Measurements from ENCODE around the gene DOCK8. TPM values are rescaled to one million over a fixed set of nuclear protein-coding genes. Genes with fewer than 3 reads are reported as not detected.
"Not testable (repeated sequence)": the region's sequence is repeated elsewhere in the genome, so short reads cannot be mapped to it uniquely, and the experiment has no call there.

Gene DOCK8
- total RNA-seq: 100 to 1,000 TPM; 270 to 283 TPM

GRCh38 chr9:214648-215493 is at the start of gene DOCK8:
TSS of gene DOCK8 (plus strand) at chr9:214865. CDS start at chr9:214977, 112 bp downstream.
- Mint-ChIP-seq H3K4me3 (peak within 1 kb of the TSS; percentile 84), H3K27ac (peak within 1 kb of the TSS; percentile 89), H3K4me1 (peaks cover 30% of the 10 kb centered on the region), H3K27me3 (peaks cover 2% of the 10 kb centered on the region), H3K9me3 (no peaks in the 10 kb centered on the region), H3K36me3 (ENCODE audit: low read depth) (peaks cover 16% of the 10 kb centered on the region)
- POLR2A ChIA-PET: interaction anchor here (1.0 to 1.9 kb wide), 3 partner anchors 58 to 63 kb away, joined by 3 to 11 read pairs (median 5); no protein-coding TSS in a partner anchor
- DNase-seq: peak; percentile 73
- CTCF ChIA-PET: interaction anchor here (0.7 to 3.0 kb wide), 13 partner anchors 9 to 168 kb away, joined by 3 to 15 read pairs (median 6); no protein-coding TSS in a partner anchor

DNA sequence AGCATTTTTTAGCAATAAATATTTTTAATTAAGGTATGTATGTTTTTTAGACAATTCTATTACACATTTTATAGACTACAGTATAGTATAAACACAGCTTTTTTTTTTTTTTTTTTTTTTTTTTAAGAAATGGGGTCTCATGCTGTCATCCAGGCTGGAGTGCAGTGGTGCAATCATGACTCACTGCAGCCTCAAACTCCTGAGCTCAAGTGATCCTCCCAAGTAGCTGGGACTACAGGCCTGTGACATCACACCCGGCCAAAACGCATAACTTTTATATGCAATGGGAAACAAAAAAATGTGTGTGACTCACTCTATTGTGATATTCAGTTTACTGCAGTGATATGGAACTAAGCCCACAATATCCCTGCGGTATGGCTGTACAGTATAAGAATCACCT is 44.9 kb upstream of the DOCK8 start:
- H3K27me3 Mint-ChIP-seq; H3K27ac Mint-ChIP-seq; H3K36me3 Mint-ChIP-seq (ENCODE audit: low read depth); POLR2A ChIA-PET; H3K4me3 Mint-ChIP-seq; H3K4me1 Mint-ChIP-seq; DNase-seq; H3K9me3 Mint-ChIP-seq; CTCF ChIA-PET: not testable (repeated sequence)

- H3K27ac Mint-ChIP-seq: peak overlapping the region; percentile 91
- H3K9me3 Mint-ChIP-seq; CTCF ChIA-PET; H3K27me3 Mint-ChIP-seq; H3K36me3 Mint-ChIP-seq (ENCODE audit: low read depth); POLR2A ChIA-PET: not testable (repeated sequence)
- H3K4me3 Mint-ChIP-seq: peak overlapping the region; percentile 77
- H3K4me1 Mint-ChIP-seq: peaks cover 18% of the 10 kb centered on the region
- peak; percentile 9 for DNase-seq
Observed at GRCh38 chr9:178140-178825, 36.4 kb upstream of the DOCK8 start.

DNA sequence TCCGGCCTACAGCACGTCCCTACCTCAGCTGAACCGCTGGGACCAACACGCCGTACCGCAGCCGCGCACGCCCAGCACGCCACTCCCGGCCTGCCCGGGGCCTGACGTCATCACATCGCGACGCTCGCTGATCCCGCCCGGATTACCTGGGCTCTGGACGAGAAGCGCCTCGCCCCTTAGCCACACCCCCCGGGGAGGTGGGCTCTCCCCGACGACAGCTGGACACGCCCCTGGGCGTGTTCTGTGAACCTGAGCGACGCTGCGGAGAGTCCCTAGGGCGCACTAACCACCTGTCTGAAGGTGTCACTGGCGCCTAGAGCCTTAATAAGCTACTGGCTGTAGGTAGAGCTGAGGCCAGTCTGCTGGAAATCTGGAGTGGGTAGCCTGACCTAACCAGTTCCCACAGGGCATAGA is 35.7 kb upstream of the DOCK8 start, which contains the start of gene ZNG1A:
Gene ZNG1A (minus strand): TSS at position 87 of the 414 bp plus-strand sequence. CDS start 87 bp downstream, outside the sequence.
- CTCF ChIA-PET; POLR2A ChIA-PET; H3K9me3 Mint-ChIP-seq; H3K27me3 Mint-ChIP-seq; H3K36me3 Mint-ChIP-seq (ENCODE audit: low read depth): not testable (repeated sequence)
- Mint-ChIP-seq H3K4me3 (peak within 1 kb of the TSS; percentile 77), H3K4me1 (peaks cover 18% of the 10 kb centered on the region), H3K27ac (peak within 1 kb of the TSS; percentile 91)
- DNase-seq: peak; percentile 93

GRCh38 chr9:199601-200000 is 15.1 kb upstream of the DOCK8 start:
- H3K4me3 Mint-ChIP-seq; H3K27me3 Mint-ChIP-seq; DNase-seq; POLR2A ChIA-PET; H3K4me1 Mint-ChIP-seq; H3K27ac Mint-ChIP-seq; H3K36me3 Mint-ChIP-seq (ENCODE audit: low read depth); CTCF ChIA-PET; H3K9me3 Mint-ChIP-seq: not testable (repeated sequence)

DNA sequence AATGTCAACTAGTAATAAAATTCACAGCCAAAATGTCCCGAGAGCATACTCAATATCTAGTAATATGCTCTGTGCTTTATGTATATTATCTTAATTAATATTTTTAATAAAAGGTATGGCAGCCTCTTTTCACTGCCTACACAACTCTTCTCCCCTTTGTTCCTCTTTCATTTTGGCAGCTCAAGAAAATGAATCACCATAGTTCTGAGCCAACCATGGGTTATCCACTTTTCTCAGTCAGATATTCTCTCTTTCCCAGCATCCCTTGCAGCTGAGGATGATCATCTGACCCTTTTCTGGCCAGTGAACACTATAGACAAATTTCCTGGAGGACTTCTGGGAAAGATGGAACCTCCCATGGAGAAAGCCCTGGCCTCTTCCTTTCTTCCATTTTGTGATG is 8.2 kb upstream of the DOCK8 start:
- H3K36me3 Mint-ChIP-seq (ENCODE audit: low read depth): no peaks in the 10 kb centered on the region
- H3K27ac Mint-ChIP-seq: no peak overlapping the region
- POLR2A ChIA-PET: no interaction called here
- H3K27me3 Mint-ChIP-seq: peaks cover 18% of the 10 kb centered on the region
- no peaks in the 10 kb centered on the region for H3K9me3 Mint-ChIP-seq
- DNase-seq: no peak
- no peak overlapping the region for H3K4me3 Mint-ChIP-seq
- CTCF ChIA-PET: interaction anchor here (1.0 kb wide), 1 partner anchor 11 kb away, joined by 3 read pairs; no protein-coding TSS in a partner anchor
- H3K4me1 Mint-ChIP-seq: peaks cover 2% of the 10 kb centered on the region

DNA sequence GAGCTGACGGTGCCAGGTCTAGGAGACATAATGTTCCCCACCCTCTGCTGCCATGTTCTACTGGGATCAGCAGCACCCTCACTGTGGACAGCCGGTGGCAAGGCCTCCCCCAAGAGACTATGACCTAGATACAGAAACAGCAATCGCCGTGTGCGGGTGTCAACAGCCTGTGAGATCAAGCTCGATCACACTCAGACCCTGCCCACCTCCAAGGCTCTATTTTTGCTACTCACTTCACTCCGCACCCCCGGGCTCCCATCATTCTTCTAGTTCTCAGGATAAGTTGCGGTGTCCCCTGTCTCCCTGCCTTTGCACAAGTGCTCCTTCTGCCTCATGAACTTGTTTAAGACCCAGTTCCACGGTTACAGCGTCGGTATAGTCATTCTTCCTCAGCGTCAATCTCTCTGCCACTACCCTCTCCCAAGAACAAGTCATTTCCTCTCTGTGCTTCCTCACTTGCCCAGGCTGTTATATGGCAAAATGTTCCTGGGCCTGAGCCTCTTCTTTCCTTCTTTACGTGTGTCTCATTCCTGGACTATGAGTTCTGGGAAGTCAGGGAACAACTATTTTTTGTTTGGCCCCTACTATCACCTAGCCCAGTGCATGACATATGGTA is 5.4 kb upstream of the DOCK8 start:
- Mint-ChIP-seq H3K4me3 (no peak overlapping the region), H3K27ac (no peak overlapping the region), H3K9me3 (no peaks in the 10 kb centered on the region), H3K36me3 (ENCODE audit: low read depth) (no peaks in the 10 kb centered on the region), H3K27me3 (peaks cover 13% of the 10 kb centered on the region), H3K4me1 (peaks cover 4% of the 10 kb centered on the region)
- DNase-seq: no peak
- ChIA-PET CTCF (interaction anchor here (0.6 kb wide), 1 partner anchor 55 kb away, joined by 3 read pairs; no protein-coding TSS in a partner anchor), POLR2A (no interaction called here)

- Mint-ChIP-seq H3K27ac (no peak overlapping the region), H3K9me3 (no peaks in the 10 kb centered on the region), H3K27me3 (peaks cover 9% of the 10 kb centered on the region), H3K4me3 (no peak overlapping the region), H3K36me3 (ENCODE audit: low read depth) (no peaks in the 10 kb centered on the region), H3K4me1 (peaks cover 11% of the 10 kb centered on the region)
- CTCF ChIA-PET: interaction anchor here (1.2 kb wide), 1 partner anchor 64 kb away, joined by 3 read pairs; no protein-coding TSS in a partner anchor
- DNase-seq: no peak
- POLR2A ChIA-PET: no interaction called here
Observed at GRCh38 chr9:211036-211435, 3.6 kb upstream of the DOCK8 start.

GRCh38 chr9:211557-211956 is 3.1 kb upstream of the DOCK8 start:
- POLR2A ChIA-PET: no interaction called here
- no peak for DNase-seq
- H3K9me3 Mint-ChIP-seq: no peaks in the 10 kb centered on the region
- CTCF ChIA-PET: interaction anchor here (1.2 kb wide), 1 partner anchor 63 kb away, joined by 3 read pairs; no protein-coding TSS in a partner anchor
- H3K27ac Mint-ChIP-seq: no peak overlapping the region
- peaks cover 3% of the 10 kb centered on the region for H3K36me3 Mint-ChIP-seq (ENCODE audit: low read depth)
- H3K4me3 Mint-ChIP-seq: no peak overlapping the region
- peaks cover 8% of the 10 kb centered on the region for H3K27me3 Mint-ChIP-seq
- peaks cover 15% of the 10 kb centered on the region for H3K4me1 Mint-ChIP-seq

DNA sequence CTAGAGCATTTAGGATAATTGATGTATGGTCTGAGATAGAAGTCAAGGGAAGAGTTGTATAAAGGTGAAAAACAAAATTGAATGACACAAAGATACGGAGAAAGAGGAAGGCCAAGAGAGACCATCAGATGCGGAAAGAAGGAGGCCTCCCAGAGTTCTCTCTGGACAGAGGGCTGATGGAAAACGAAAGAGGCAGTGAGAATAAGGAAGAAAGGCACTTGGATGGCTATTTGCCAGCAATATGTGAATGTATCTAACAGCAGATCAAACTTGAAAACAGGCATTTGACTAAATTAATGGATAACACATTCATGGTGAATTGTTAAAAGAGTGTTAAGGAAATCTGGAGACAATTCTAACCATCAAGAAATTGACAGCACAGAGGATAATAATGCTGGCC is 2.4 kb upstream of the DOCK8 start:
- DNase-seq: no peak
- Mint-ChIP-seq H3K4me1 (peaks cover 22% of the 10 kb centered on the region), H3K27ac (no peak overlapping the region), H3K9me3 (no peaks in the 10 kb centered on the region), H3K27me3 (peaks cover 8% of the 10 kb centered on the region), H3K36me3 (ENCODE audit: low read depth) (peaks cover 10% of the 10 kb centered on the region), H3K4me3 (no peak overlapping the region)
- POLR2A ChIA-PET: no interaction called here
- CTCF ChIA-PET: no interaction called here

GRCh38 chr9:213901-214300 is 764 bp upstream of the DOCK8 start:
- POLR2A ChIA-PET: interaction anchor here (1.3 to 1.9 kb wide), 2 partner anchors 59 to 64 kb away, joined by 5 to 11 read pairs; no protein-coding TSS in a partner anchor
- H3K36me3 Mint-ChIP-seq (ENCODE audit: low read depth): peaks cover 15% of the 10 kb centered on the region
- CTCF ChIA-PET: interaction anchor here (1.1 to 3.0 kb wide), 8 partner anchors 10 to 84 kb away, joined by 6 to 15 read pairs (median 10); no protein-coding TSS in a partner anchor
- peak overlapping the region; percentile 84 for H3K4me3 Mint-ChIP-seq
- DNase-seq, H3K27me3 Mint-ChIP-seq, H3K9me3 Mint-ChIP-seq: not testable (repeated sequence)
- H3K4me1 Mint-ChIP-seq: peaks cover 25% of the 10 kb centered on the region
- H3K27ac Mint-ChIP-seq: peak overlapping the region; percentile 73

DNA sequence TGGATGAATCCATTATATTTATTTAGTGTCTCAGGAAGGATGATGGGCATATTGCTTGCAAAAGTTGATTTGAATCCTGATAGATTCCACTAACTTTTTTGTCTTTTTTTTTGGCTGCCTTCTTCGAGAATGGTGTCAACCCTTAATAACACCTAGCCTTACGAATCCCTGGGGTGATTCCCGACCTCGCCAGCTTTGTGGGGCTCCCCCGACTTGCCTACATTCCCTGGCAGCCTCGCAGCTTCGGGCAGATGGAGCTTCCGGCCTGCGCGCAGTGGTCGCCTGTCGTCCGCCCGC is 366 bp upstream of the DOCK8 start:
- ChIA-PET CTCF (interaction anchor here (0.7 to 3.0 kb wide), 10 partner anchors 9 to 169 kb away, joined by 3 to 15 read pairs (median 10); no protein-coding TSS in a partner anchor), POLR2A (interaction anchor here (1.0 to 1.9 kb wide), 3 partner anchors 58 to 63 kb away, joined by 3 to 11 read pairs (median 5); no protein-coding TSS in a partner anchor)
- H3K9me3 Mint-ChIP-seq: no peaks in the 10 kb centered on the region
- H3K27ac Mint-ChIP-seq: peak overlapping the region; percentile 73
- H3K36me3 Mint-ChIP-seq (ENCODE audit: low read depth): peaks cover 15% of the 10 kb centered on the region
- peak overlapping the region; percentile 84 for H3K4me3 Mint-ChIP-seq
- H3K27me3 Mint-ChIP-seq: peaks cover 5% of the 10 kb centered on the region
- DNase-seq: no peak
- peaks cover 26% of the 10 kb centered on the region for H3K4me1 Mint-ChIP-seq
